Aorta (tissue), 5 donors: Measurements from ENCODE around the gene FAM236B. TPM values are rescaled to one million over a fixed set of nuclear protein-coding genes. Genes with fewer than 3 reads are reported as not detected.
"Not testable (repeated sequence)": the region's sequence is repeated elsewhere in the genome, so short reads cannot be mapped to it uniquely, and the experiment has no call there.

ENCODE experiments used
- ATAC-seq: fragments of 200-7000 bp; cut with Tn5 transposase; one replicate; pipeline ENCODE4 v1.9.1; 2022; ENCODE audit warnings: moderate library complexity; ENCODE audit not compliant: low FRiP score
- DNase-seq, 2 donors: peaks; one replicate each; pipeline ENCODE4 v3.0.0-alpha.2; 2020
- H3K27ac ChIP-seq, 2 donors: one replicate each; pipeline ENCODE4 v1.5.1; 2013; ENCODE audit warnings: low read length in 2 of 2, mild to moderate bottlenecking in 2 of 2, moderate library complexity in 2 of 2, control low read depth in 1 of 2, inconsistent platforms in 1 of 2, low read depth in 1 of 2
- H3K27me3 ChIP-seq, 2 donors: one replicate each; pipeline ENCODE4 v1.6.1; 2013; ENCODE audit warnings: control low read depth in 1 of 2, low read length in 1 of 2, mild to moderate bottlenecking in 1 of 2, moderate library complexity in 1 of 2; ENCODE audit not compliant: insufficient read depth in 2 of 2, control insufficient read depth in 1 of 2
- H3K36me3 ChIP-seq, 2 donors: one replicate each; pipeline ENCODE4 v1.6.1; 2013; ENCODE audit warnings: control low read depth in 1 of 2, low read length in 1 of 2, mild to moderate bottlenecking in 1 of 2; ENCODE audit not compliant: insufficient read depth in 2 of 2, control insufficient read depth in 1 of 2
- H3K4me1 ChIP-seq, 2 donors: one replicate each; pipeline ENCODE4 v1.6.1; 2013; ENCODE audit warnings: low read length in 2 of 2, control low read depth in 1 of 2, mild to moderate bottlenecking in 1 of 2, moderate library complexity in 1 of 2; ENCODE audit not compliant: insufficient read depth in 2 of 2, control insufficient read depth in 1 of 2
- H3K4me3 ChIP-seq, 2 donors: one replicate each; pipeline ENCODE4 v1.5.1; 2013; ENCODE audit warnings: low read length in 2 of 2, control low read depth in 1 of 2, mild to moderate bottlenecking in 1 of 2
- H3K9me3 ChIP-seq: one replicate; pipeline ENCODE4 v1.6.1; 2013; ENCODE audit warnings: mild to moderate bottlenecking, low read length; ENCODE audit not compliant: control insufficient read depth
- WGBS, 2 donors: extraction: QIAGEN DNeasy Blood & Tissue Kit; methylation state at CpG; one replicate each; pipeline ENCODE4 v1.1.7; 2013; 5-methylcytosine and 5-hydroxymethylcytosine counted together
- intact Hi-C, 2 donors: fragments of 100-400 bp; cut with DNase I; formaldehyde crosslinking; loops; one replicate each; pipeline versions ENCODE4 v1.14.2 to v1.15.0; 2022
- polyA plus RNA-seq, 2 donors: library from polyadenylated mRNA; stranded (reverse); fragments of 200-250 nt; gene quantifications; one replicate each; pipeline ENCODE4 v1.2.3, GENCODE V29; 2013
- total RNA-seq, 2 donors: library from RNA; stranded (reverse); fragmentation: NEBNext Ultra II Directional; extraction: Animal tissue kit (Norgen Biotek cat#: 25700); gene quantifications; one replicate each; pipeline ENCODE4 v1.2.1, GENCODE V29; 2021
- donor health status: healthy with polysubstance abuse.
- donor health status: Bipolar disorder and iron deficiency.
- donor health status: DM: no; HTN: no; CAD: no.
- donor health status: DM: no; HTN: no; CAD: no.
- donor health status: DM: yes; HTN: yes; CAD: no.

FAM236B gene
- total and polyA plus RNA-seq, 4 donors: not detected

GRCh38 chrX:72776653-72777466 is 5.6 kb downstream of the FAM236B start, which contains the start of gene DMRTC1B:
Gene DMRTC1B (plus strand): TSS chrX:72776890. CDS start chrX:72845136, 68,246 bp downstream.
- H3K36me3 ChIP-seq, H3K4me3 ChIP-seq, H3K27ac ChIP-seq, H3K27me3 ChIP-seq, intact Hi-C loops, H3K9me3 ChIP-seq, H3K4me1 ChIP-seq, DNase-seq: not testable (repeated sequence)
- no CpG with 5 or more reads among the region's 44 CpGs for WGBS, 2 donors
- ATAC-seq: peak; percentile 71

- H3K27ac ChIP-seq, intact Hi-C loops, H3K9me3 ChIP-seq, H3K27me3 ChIP-seq, H3K36me3 ChIP-seq, H3K4me3 ChIP-seq, ATAC-seq, DNase-seq, H3K4me1 ChIP-seq: not testable (repeated sequence)
- WGBS, 2 donors: no CpG with 5 or more reads among the region's 9 CpGs
These were observed 22.0 kb downstream of the FAM236B start for GRCh38 chrX:72760454-72760853.

GRCh38 chrX:72748545-72748944 is 33.9 kb downstream of the FAM236B start:
- ATAC-seq, H3K4me3 ChIP-seq, H3K9me3 ChIP-seq, H3K27ac ChIP-seq, H3K27me3 ChIP-seq, H3K4me1 ChIP-seq, H3K36me3 ChIP-seq, DNase-seq, intact Hi-C loops: not testable (repeated sequence)
- no CpG with 5 or more reads among the region's 3 CpGs for WGBS, 2 donors

- intact Hi-C loops, ATAC-seq: not testable (repeated sequence)
- WGBS, 2 donors: no CpG with 5 or more reads among the region's 7 CpGs
These were observed 36.9 kb downstream of the FAM236B start for GRCh38 chrX:72745546-72745945.

GRCh38 chrX:72735561-72735960 is 46.9 kb downstream of the FAM236B start:
- ATAC-seq: no peak
- no peak for DNase-seq
- intact Hi-C loops: no loop called here
- no peak overlapping the region for H3K4me3 ChIP-seq
- no peaks in the 10 kb centered on the region for H3K9me3 ChIP-seq
- H3K27me3 ChIP-seq: no peaks in the 10 kb centered on the region
- H3K36me3 ChIP-seq: no peaks in the 10 kb centered on the region
- WGBS, 2 donors: 59 to 82% methylated on average over 1 of the region's 1 CpG
- no peaks in the 10 kb centered on the region for H3K4me1 ChIP-seq
- no peak overlapping the region for H3K27ac ChIP-seq

More at GRCh38 chrX:72745546-72745945, 36.9 kb downstream of the FAM236B start:
- not testable (repeated sequence) for DNase-seq, H3K27me3 ChIP-seq, H3K4me3 ChIP-seq, H3K9me3 ChIP-seq, H3K27ac ChIP-seq, H3K36me3 ChIP-seq, H3K4me1 ChIP-seq

- DNase-seq, H3K27ac ChIP-seq, H3K4me3 ChIP-seq, H3K4me1 ChIP-seq, intact Hi-C loops, H3K27me3 ChIP-seq, H3K36me3 ChIP-seq, ATAC-seq, H3K9me3 ChIP-seq: not testable (repeated sequence)
- WGBS, 2 donors: 63 to 73% methylated on average over 8 of the region's 8 CpGs
These were observed 48.8 kb downstream of the FAM236B start for GRCh38 chrX:72733636-72734035.

Other genes with a start within 250 kb of the FAM236B start
- gene HDAC8, start 209.8 kb downstream of the FAM236B start, total RNA-seq: 10 to 100 TPM; 40.0 to 46.4 TPM
- gene HDAC8, start 209.8 kb downstream of the FAM236B start, polyA plus RNA-seq: 10 to 100 TPM; 16.8 to 24.5 TPM
- 10 to 100 TPM in 1 of 2 donors, 1 to 10 TPM in 1; 8.1 to 10.6 TPM for gene PHKA1, start 68.4 kb downstream of the FAM236B start, total RNA-seq
- 10 to 100 TPM in 1 of 2 donors, 1 to 10 TPM in 1; 3.0 to 10.4 TPM for gene PHKA1, start 68.4 kb downstream of the FAM236B start, polyA plus RNA-seq
- under 1 TPM in 1 of 2 donors, not detected in 1; 0.63 TPM for gene DMRTC1B, start 5.8 kb downstream of the FAM236B start, total RNA-seq
- gene DMRTC1B, start 5.8 kb downstream of the FAM236B start, polyA plus RNA-seq: not detected
- not detected for gene FAM236D, start 25.6 kb upstream of the FAM236B start, total RNA-seq
- not detected for gene FAM236D, start 25.6 kb upstream of the FAM236B start, polyA plus RNA-seq
- gene FAM236C, start 130.0 kb upstream of the FAM236B start, total RNA-seq: not detected
- gene FAM236C, start 130.0 kb upstream of the FAM236B start, polyA plus RNA-seq: not detected
- gene FAM236A, start 155.5 kb upstream of the FAM236B start, total RNA-seq: not detected
- not detected for gene FAM236A, start 155.5 kb upstream of the FAM236B start, polyA plus RNA-seq
- not detected for gene DMRTC1, start 161.2 kb upstream of the FAM236B start, total RNA-seq
- not detected for gene DMRTC1, start 161.2 kb upstream of the FAM236B start, polyA plus RNA-seq
- gene PABPC1L2B, start 220.3 kb upstream of the FAM236B start, total RNA-seq: not detected
- gene PABPC1L2B, start 220.3 kb upstream of the FAM236B start, polyA plus RNA-seq: not detected